WTC11 (cell line): ENCODE measurements around the gene IL6R. TPM values are rescaled to one million over a fixed set of nuclear protein-coding genes. Genes with fewer than 3 reads are reported as not detected.

Experiments used
- ATAC-seq: fragments of 200-7000 bp; cut with Tn5 transposase; 2 replicates; pipeline ENCODE4 v1.10.0; 2021; ENCODE audit warnings: mild to moderate bottlenecking, moderate library complexity
- CTCF ChIA-PET: fragments of 300-600 bp; sonication (Branson Sonifier 250); formaldehyde crosslinking; loops from one replicate; lab custom pipeline; 2021; ENCODE audit warnings: antibody characterized with exemption; lab: Charles Lee
- POLR2A ChIA-PET: fragments of 350-600 bp; sonication (Branson Sonifier 250); formaldehyde crosslinking; loops from one replicate; lab custom pipeline; 2021; ENCODE audit warnings: antibody characterized with exemption; lab: Charles Lee
- DNase-seq: peaks from one replicate; pipeline ENCODE4 v3.0.0; 2021; ENCODE audit warnings: low spot score
- H3K27ac Mint-ChIP-seq: 2 replicates; pipeline ENCODE4 v1.8.0; 2021; ENCODE audit warnings: mixed read lengths
- H3K27me3 Mint-ChIP-seq: 2 replicates; pipeline ENCODE4 v1.8.0; 2021; ENCODE audit warnings: low read depth, mild to moderate bottlenecking, moderate library complexity, mixed read lengths
- H3K36me3 Mint-ChIP-seq: 2 replicates; pipeline ENCODE4 v1.8.0; 2021; ENCODE audit warnings: mixed read lengths
- H3K4me1 Mint-ChIP-seq: 2 replicates; pipeline ENCODE4 v1.8.0; 2022; ENCODE audit warnings: mixed read lengths
- H3K4me3 Mint-ChIP-seq: 2 replicates; pipeline ENCODE4 v1.8.0; 2021; ENCODE audit warnings: mild to moderate bottlenecking, moderate library complexity, mixed read lengths
- H3K9me3 Mint-ChIP-seq: 2 replicates; pipeline ENCODE4 v1.8.0; 2021; ENCODE audit warnings: mixed read lengths
- ATF6 ChIP-seq: sonication (generic); formaldehyde crosslinking; IDR thresholded peaks from 2 replicates; pipeline ENCODE4 v1.8.1; 2023; ENCODE audit warnings: mild to moderate bottlenecking, missing genetic modification reagents
- CTCF ChIP-seq: fragments of 200-600 bp; IDR thresholded peaks from 2 replicates; pipeline ENCODE4 v1.8.0; 2022; ENCODE audit warnings: antibody characterized with exemption
- E2F4 ChIP-seq: sonication (generic); formaldehyde crosslinking; IDR thresholded peaks from 2 replicates; pipeline ENCODE4 v1.8.1; 2022; ENCODE audit warnings: low read depth, mild to moderate bottlenecking, moderate library complexity, missing genetic modification reagents, borderline replicate concordance
- E2F5 ChIP-seq: sonication (generic); formaldehyde crosslinking; IDR thresholded peaks from 2 replicates; pipeline ENCODE4 v1.8.1; 2022; ENCODE audit warnings: mild to moderate bottlenecking, moderate library complexity, missing genetic modification reagents
- ETV6 ChIP-seq: sonication (generic); formaldehyde crosslinking; IDR thresholded peaks from 2 replicates; pipeline ENCODE4 v1.8.1; 2022; ENCODE audit warnings: mild to moderate bottlenecking, missing genetic modification reagents
- FOXP1 ChIP-seq: sonication (generic); formaldehyde crosslinking; IDR thresholded peaks from 2 replicates; pipeline ENCODE4 v1.8.0; 2022; ENCODE audit warnings: missing genetic modification reagents, mild to moderate bottlenecking, moderate library complexity, borderline replicate concordance
- FOXP4 ChIP-seq: sonication (generic); formaldehyde crosslinking; IDR thresholded peaks from 2 replicates; pipeline ENCODE4 v1.8.0; 2022; ENCODE audit warnings: mild to moderate bottlenecking, missing genetic modification reagents
- IRF1 ChIP-seq: sonication (generic); formaldehyde crosslinking; IDR thresholded peaks from 2 replicates; pipeline ENCODE4 v1.8.0; 2023; ENCODE audit warnings: missing genetic modification reagents
- MLX ChIP-seq: sonication (generic); formaldehyde crosslinking; IDR thresholded peaks from 2 replicates; pipeline ENCODE4 v1.8.1; 2023; ENCODE audit warnings: mild to moderate bottlenecking, missing genetic modification reagents, moderate library complexity
- MYBL2 ChIP-seq: sonication (generic); formaldehyde crosslinking; IDR thresholded peaks from 2 replicates; pipeline ENCODE4 v1.8.1; 2023; ENCODE audit warnings: mild to moderate bottlenecking, moderate library complexity, missing genetic modification reagents
- NFE2L1 ChIP-seq: sonication (generic); formaldehyde crosslinking; IDR thresholded peaks from 2 replicates; pipeline ENCODE4 v1.8.1; 2023; ENCODE audit warnings: missing genetic modification reagents
- NR1H2 ChIP-seq: sonication (generic); formaldehyde crosslinking; IDR thresholded peaks from 2 replicates; pipeline ENCODE4 v1.9.0; 2021; ENCODE audit warnings: mild to moderate bottlenecking, moderate library complexity, missing genetic modification reagents
- OVOL2 ChIP-seq: fragments of 250-450 bp; sonication (Bioruptor Pico); IDR thresholded peaks from 2 replicates; pipeline ENCODE4 v1.9.0; 2021; ENCODE audit warnings: mild to moderate bottlenecking, borderline replicate concordance
- RELA ChIP-seq: sonication (generic); formaldehyde crosslinking; IDR thresholded peaks from 2 replicates; pipeline ENCODE4 v1.8.1; 2022; ENCODE audit warnings: missing genetic modification reagents, mild to moderate bottlenecking, borderline replicate concordance
- USF2 ChIP-seq: sonication (generic); formaldehyde crosslinking; IDR thresholded peaks from 2 replicates; pipeline ENCODE4 v1.8.1; 2023; ENCODE audit warnings: mild to moderate bottlenecking, missing genetic modification reagents, moderate library complexity
- ZNF138 ChIP-seq: sonication (generic); formaldehyde crosslinking; conservative IDR thresholded peaks from 2 replicates; pipeline ENCODE4 v1.8.1; 2022; ENCODE audit warnings: mild to moderate bottlenecking, moderate library complexity, missing genetic modification reagents
- ZNF232 ChIP-seq: sonication (generic); formaldehyde crosslinking; IDR thresholded peaks from 2 replicates; pipeline ENCODE4 v1.8.0; 2022; ENCODE audit warnings: mild to moderate bottlenecking, missing genetic modification reagents
- ZNF512 ChIP-seq: sonication (generic); formaldehyde crosslinking; IDR thresholded peaks from 2 replicates; pipeline ENCODE4 v1.8.1; 2022; ENCODE audit warnings: missing genetic modification reagents, borderline replicate concordance
- ZSCAN18 ChIP-seq: fragments of 250-450 bp; sonication (Bioruptor Pico); IDR thresholded peaks from 2 replicates; pipeline ENCODE4 v2.1.2; 2022; ENCODE audit warnings: mild to moderate bottlenecking, moderate library complexity
- total RNA-seq: library from RNA; stranded (reverse); gene quantifications from 3 replicates; pipeline ENCODE4 v1.2.3, GENCODE V29; 2021

Gene IL6R
- total RNA-seq, 1 experiment from 2014 or later, result 7.0 TPM

- ChIA-PET POLR2A (no interaction called here), CTCF (interaction anchor here (0.8 to 1.2 kb wide), 2 partner anchors 49 to 50 kb away, joined by 3 to 4 read pairs; no protein-coding TSS in a partner anchor)
- H3K4me1 Mint-ChIP-seq, result no peaks in the 10 kb centered on the region
- DNase-seq (no peak), ATAC-seq (no peak)
- no peaks in the 10 kb centered on the region; the same call in 1 of the 2 replicates for H3K9me3 Mint-ChIP-seq
- H3K27ac Mint-ChIP-seq, result no peak overlapping the region
- no peaks in the 10 kb centered on the region for H3K27me3 Mint-ChIP-seq
- TF ChIP-seq E2F4 (CRISPR knock-in tag) (no peak), USF2 (CRISPR knock-in tag) (no peak), MYBL2 (no peak), ZNF138 (CRISPR knock-in tag) (no peak), ZNF232 (no peak), RELA (CRISPR knock-in tag) (no peak), ZNF512 (CRISPR knock-in tag) (no peak), ZSCAN18 (CRISPR knock-in tag) (no peak), E2F5 (CRISPR knock-in tag) (no peak), IRF1 (CRISPR knock-in tag) (no peak), FOXP1 (CRISPR knock-in tag) (no peak), ETV6 (no peak)
- no peak overlapping the region for H3K4me3 Mint-ChIP-seq
- H3K36me3 Mint-ChIP-seq, result no peaks in the 10 kb centered on the region
Measured at GRCh38 chr1:154384650-154385489, 20.3 kb upstream of the IL6R start.

GRCh38 chr1:154386643-154387352 is 18.3 kb upstream of the IL6R start:
- no peaks in the 10 kb centered on the region for H3K27me3 Mint-ChIP-seq
- CTCF ChIA-PET, result interaction anchor here (1.0 to 1.3 kb wide), 2 partner anchors 52 to 160 kb away, joined by 3 to 4 read pairs; no protein-coding TSS in a partner anchor
- ATAC-seq (no peak), DNase-seq (no peak)
- H3K9me3 Mint-ChIP-seq, result no peaks in the 10 kb centered on the region
- POLR2A ChIA-PET, result no interaction called here
- H3K27ac Mint-ChIP-seq, result no peak overlapping the region
- H3K4me3 Mint-ChIP-seq, result no peak overlapping the region
- no peaks in the 10 kb centered on the region for H3K4me1 Mint-ChIP-seq
- no peaks in the 10 kb centered on the region for H3K36me3 Mint-ChIP-seq
- TF ChIP-seq NFE2L1 (CRISPR knock-in tag), result no peak
- no peak for TF ChIP-seq CTCF
- no peak for TF ChIP-seq MLX (CRISPR knock-in tag)
- no peak for TF ChIP-seq ATF6
- TF ChIP-seq FOXP4, result no peak
- no peak for TF ChIP-seq NR1H2 (CRISPR knock-in tag)
- no peak for TF ChIP-seq OVOL2 (CRISPR knock-in tag)
